PC-9 (cell line): ENCODE data around the gene C7orf57.

Source experiments
- CTCF ChIP-seq: fragments of 200-600 bp; sonication (generic); conservative IDR thresholded peaks from 2 replicates; pipeline ENCODE4 v1.6.1; 2017; ENCODE audit warnings: mixed run types, antibody characterized with exemption, mild to moderate bottlenecking, moderate library complexity
- EZH2 ChIP-seq: fragments of 200-600 bp; sonication (generic); IDR thresholded peaks from 2 replicates; pipeline ENCODE4 v1.8.0; 2017; ENCODE audit warnings: antibody characterized with exemption, low read depth

- TF ChIP-seq CTCF: no peak
- TF ChIP-seq EZH2: no peak
Observed at GRCh38 chr7:48048113-48048512, 12.8 kb downstream of the C7orf57 start.
